ENCODE results near the gene APELA. TPM values are rescaled to one million over a fixed set of nuclear protein-coding genes. Genes with fewer than 3 reads are reported as not detected.
"Not testable (repeated sequence)": the region's sequence is repeated elsewhere in the genome, so short reads cannot be mapped to it uniquely, and the experiment has no call there.

The APELA gene
- total and polyA plus RNA-seq, 7 donors: 0.27 TPM; not detected in 6

GRCh38 chr4:164894702-164895101 is 17.7 kb downstream of the APELA start:
- H3K27ac ChIP-seq: no peak overlapping the region
- H3K4me3 ChIP-seq: no peak overlapping the region
- no peaks in the 10 kb centered on the region for H3K27me3 ChIP-seq
- no peak for DNase-seq
- H3K36me3 ChIP-seq: no peaks in the 10 kb centered on the region
- intact Hi-C loops (cut with DNase I): no loop called here
- no peaks in the 10 kb centered on the region for H3K4me1 ChIP-seq
- 65 to 84% methylated on average over 3 of the region's 3 CpGs for WGBS, 2 donors
- TF ChIP-seq EP300 (IDR thresholded peaks at IDR 0.05) (no peak), POLR2AphosphoS5 (IDR thresholded peaks at IDR 0.05) (no peak), CTCF (IDR thresholded peaks at IDR 0.05) (no peak), POLR2A (IDR thresholded peaks at IDR 0.05) (no peak)
- no peaks in the 10 kb centered on the region for H3K9me3 ChIP-seq

DNA sequence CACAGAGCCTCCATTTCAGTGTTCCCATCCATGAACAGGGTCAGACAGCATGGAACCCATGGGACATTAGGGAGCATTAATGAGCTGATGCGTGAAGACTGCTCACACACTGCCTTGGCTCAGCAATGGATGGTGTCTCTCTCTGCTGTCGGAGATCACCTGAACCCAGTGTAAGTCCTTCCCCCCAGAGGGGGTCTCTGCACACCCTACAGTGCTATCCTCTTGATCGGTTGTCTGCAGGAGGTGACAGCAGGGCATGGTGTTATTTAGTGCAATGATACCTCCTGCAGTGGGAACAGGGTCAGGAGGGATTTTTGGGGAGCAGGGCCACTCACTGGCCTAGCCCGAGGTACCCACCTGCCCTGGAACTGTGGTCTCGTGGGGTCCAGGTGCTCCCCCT is 25.6 kb downstream of the APELA start:
- Histone ChIP-seq H3K27me3 (no peaks in the 10 kb centered on the region), H3K4me3 (no peak overlapping the region), H3K36me3 (no peaks in the 10 kb centered on the region), H3K9me3 (no peaks in the 10 kb centered on the region), H3K4me1 (no peaks in the 10 kb centered on the region), H3K27ac (no peak overlapping the region)
- intact Hi-C loops (cut with DNase I): no loop called here
- TF ChIP-seq EP300 (IDR thresholded peaks at IDR 0.05) (no peak), POLR2AphosphoS5 (IDR thresholded peaks at IDR 0.05) (no peak), POLR2A (IDR thresholded peaks at IDR 0.05) (no peak), CTCF (IDR thresholded peaks at IDR 0.05) (no peak)
- 92% methylated on average over 5 of the region's 5 CpGs for WGBS, 2 donors
- no peak for DNase-seq

DNA sequence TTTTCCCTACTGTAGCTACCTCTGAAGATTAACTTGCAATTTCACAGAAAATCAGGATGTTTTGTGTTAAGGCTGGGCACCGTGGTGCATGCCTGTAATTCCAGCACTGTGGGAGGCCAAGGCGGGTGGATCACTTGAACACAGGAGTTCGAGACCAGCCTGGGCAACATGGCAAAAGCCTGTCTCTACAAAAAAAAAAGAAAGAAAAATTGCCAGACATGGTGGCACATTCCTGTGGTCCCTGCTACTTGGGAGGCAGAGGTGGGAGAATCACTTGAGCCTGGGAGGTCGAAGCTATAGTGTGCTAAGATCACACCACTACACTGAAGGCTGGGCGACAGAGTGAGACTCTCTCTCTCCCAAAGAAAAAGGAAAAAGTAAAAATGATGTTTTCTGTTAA is 27.4 kb downstream of the APELA start:
- no peak for DNase-seq
- Histone ChIP-seq H3K27me3 (no peaks in the 10 kb centered on the region), H3K4me3 (no peak overlapping the region), H3K27ac (no peak overlapping the region), H3K36me3 (no peaks in the 10 kb centered on the region), H3K4me1 (no peaks in the 10 kb centered on the region), H3K9me3 (no peaks in the 10 kb centered on the region)
- no peak for TF ChIP-seq CTCF (IDR thresholded peaks at IDR 0.05)
- no peak for TF ChIP-seq EP300 (IDR thresholded peaks at IDR 0.05)
- no peak for TF ChIP-seq POLR2A (IDR thresholded peaks at IDR 0.05)
- TF ChIP-seq POLR2AphosphoS5 (IDR thresholded peaks at IDR 0.05): no peak
- WGBS, 2 donors: 83 to 86% methylated on average over 5 of the region's 5 CpGs
- intact Hi-C loops (cut with DNase I): no loop called here

- intact Hi-C loops (cut with DNase I): no loop called here
- no peak for TF ChIP-seq POLR2A (IDR thresholded peaks at IDR 0.05)
- TF ChIP-seq EP300 (IDR thresholded peaks at IDR 0.05): no peak
- no peak for TF ChIP-seq POLR2AphosphoS5 (IDR thresholded peaks at IDR 0.05)
- TF ChIP-seq CTCF (IDR thresholded peaks at IDR 0.05): no peak
- no peaks in the 10 kb centered on the region for H3K4me1 ChIP-seq
- no peak overlapping the region for H3K27ac ChIP-seq
- no peaks in the 10 kb centered on the region for H3K9me3 ChIP-seq
- H3K27me3 ChIP-seq: no peaks in the 10 kb centered on the region
- no peaks in the 10 kb centered on the region for H3K36me3 ChIP-seq
- WGBS, 2 donors: 81 to 90% methylated on average over 2 of the region's 2 CpGs
- no peak overlapping the region for H3K4me3 ChIP-seq
- DNase-seq: no peak
These were observed 28.0 kb downstream of the APELA start for GRCh38 chr4:164904941-164905340.

DNA sequence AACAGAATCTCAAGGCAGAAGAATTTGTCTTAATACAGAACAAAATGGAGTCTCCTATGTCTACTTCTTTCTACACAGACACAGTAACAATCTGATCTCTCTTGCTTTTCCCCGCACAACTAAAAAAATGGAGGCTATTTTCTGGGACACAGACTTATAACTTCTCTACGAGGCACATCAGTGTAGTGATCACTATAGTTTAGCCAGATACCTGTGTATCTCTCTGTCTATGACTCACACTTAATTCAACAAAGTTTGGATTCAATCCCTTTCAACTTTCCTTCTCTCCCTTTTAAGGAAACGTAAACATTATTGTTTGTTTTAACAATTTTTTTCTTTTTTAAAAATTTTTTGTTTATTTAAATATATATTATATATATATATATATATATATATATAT is 29.4 kb downstream of the APELA start:
- intact Hi-C loops (cut with DNase I): no loop called here

GRCh38 chr4:164913506-164913905 is 36.5 kb downstream of the APELA start:
- WGBS, 2 donors: 89 to 95% methylated on average over 2 of the region's 2 CpGs
- intact Hi-C loops (cut with DNase I); H3K27me3 ChIP-seq; H3K36me3 ChIP-seq; H3K9me3 ChIP-seq; H3K27ac ChIP-seq; DNase-seq; H3K4me1 ChIP-seq; H3K4me3 ChIP-seq: not testable (repeated sequence)

More for the DNA sequence above, 29.4 kb downstream of the APELA start:
- Histone ChIP-seq H3K27me3 (no peaks in the 10 kb centered on the region), H3K36me3 (no peaks in the 10 kb centered on the region), H3K4me1 (no peaks in the 10 kb centered on the region), H3K4me3 (no peak overlapping the region), H3K27ac (no peak overlapping the region), H3K9me3 (no peaks in the 10 kb centered on the region)
- 25 to 40% methylated on average over 3 of the region's 3 CpGs for WGBS, 2 donors
- TF ChIP-seq EP300 (IDR thresholded peaks at IDR 0.05) (no peak), CTCF (IDR thresholded peaks at IDR 0.05) (no peak)
- DNase-seq: no peak
